HG02938 (cell line): ENCODE data around the gene BRD7.

Source experiments
- ATAC-seq: cut with Tn5 transposase; IDR thresholded peaks from one replicate; pipeline ENCODE4 v1.9.1; 2021; ENCODE audit warnings: mild to moderate bottlenecking, moderate library complexity; ENCODE audit not compliant: unreplicated experiment

Gene BRD7

DNA sequence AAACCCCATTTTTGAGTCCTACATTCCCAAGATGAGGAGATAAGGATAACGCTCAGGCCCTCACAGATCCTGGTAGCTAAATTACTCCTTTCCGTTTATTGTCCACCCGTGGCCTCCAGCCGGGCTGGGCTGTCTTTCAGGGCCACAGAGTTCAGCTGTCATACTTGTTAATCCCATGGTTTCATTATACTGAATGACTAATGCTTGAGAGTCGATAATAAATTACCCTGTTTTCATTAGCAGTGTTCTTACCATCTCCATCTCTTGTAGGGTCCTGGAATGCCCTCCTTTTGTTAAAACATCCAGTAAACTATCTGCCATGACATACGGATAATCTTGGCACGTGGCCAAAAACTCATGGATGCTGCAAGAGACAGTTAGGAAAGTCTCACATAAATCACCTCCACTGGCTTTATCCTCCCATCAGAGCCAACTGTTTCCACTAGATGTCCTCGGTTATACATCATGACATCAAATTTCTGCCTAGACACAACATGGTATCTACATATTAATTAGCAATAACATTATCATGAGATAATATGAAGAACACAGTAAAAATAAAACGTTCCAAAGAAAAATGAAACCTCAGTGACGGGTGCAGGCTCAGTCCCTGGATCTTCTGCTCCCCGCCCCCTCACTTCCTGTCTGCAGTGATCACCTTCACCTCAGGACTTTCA lies 45.3 kb downstream of the BRD7 start:
- ATAC-seq = no peak

DNA sequence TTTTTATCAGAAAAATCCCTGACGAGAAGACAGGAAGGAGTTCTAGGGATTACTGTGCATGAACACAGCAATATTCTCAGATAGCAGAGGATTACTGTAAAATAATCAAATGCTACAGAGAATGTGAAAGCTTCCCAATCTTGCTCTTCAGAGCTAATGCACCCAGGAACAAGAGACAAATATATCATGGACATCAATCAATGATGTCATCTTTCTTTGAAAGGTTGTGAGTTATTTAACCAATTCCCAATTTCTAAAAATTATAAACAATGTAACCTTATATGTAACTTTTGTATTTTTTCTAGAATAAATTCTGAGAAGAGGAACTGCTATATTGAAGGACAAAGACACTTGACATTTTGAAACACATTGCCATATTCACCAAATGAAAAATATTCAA lies 46.5 kb downstream of the BRD7 start:
- no peak for ATAC-seq

DNA sequence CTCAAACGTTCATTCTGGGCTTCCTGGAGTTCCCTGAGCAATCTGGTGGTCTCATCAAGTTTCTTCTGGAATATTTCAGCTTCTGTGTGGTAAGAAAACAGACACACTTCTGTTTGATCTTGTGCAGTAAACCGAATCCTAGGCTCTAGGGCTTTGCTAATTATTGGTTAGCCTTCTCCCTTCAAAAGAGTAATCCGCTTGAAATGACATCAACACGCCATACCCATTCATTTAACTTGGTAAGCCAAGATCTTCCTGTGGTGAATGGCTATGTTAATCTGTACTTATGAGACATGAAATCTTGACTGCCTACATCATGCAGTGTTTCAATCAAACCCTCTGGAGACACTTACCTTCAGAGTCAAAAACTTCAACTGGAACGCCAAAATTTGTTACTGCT lies 48.5 kb downstream of the BRD7 start:
- ATAC-seq = no peak

DNA sequence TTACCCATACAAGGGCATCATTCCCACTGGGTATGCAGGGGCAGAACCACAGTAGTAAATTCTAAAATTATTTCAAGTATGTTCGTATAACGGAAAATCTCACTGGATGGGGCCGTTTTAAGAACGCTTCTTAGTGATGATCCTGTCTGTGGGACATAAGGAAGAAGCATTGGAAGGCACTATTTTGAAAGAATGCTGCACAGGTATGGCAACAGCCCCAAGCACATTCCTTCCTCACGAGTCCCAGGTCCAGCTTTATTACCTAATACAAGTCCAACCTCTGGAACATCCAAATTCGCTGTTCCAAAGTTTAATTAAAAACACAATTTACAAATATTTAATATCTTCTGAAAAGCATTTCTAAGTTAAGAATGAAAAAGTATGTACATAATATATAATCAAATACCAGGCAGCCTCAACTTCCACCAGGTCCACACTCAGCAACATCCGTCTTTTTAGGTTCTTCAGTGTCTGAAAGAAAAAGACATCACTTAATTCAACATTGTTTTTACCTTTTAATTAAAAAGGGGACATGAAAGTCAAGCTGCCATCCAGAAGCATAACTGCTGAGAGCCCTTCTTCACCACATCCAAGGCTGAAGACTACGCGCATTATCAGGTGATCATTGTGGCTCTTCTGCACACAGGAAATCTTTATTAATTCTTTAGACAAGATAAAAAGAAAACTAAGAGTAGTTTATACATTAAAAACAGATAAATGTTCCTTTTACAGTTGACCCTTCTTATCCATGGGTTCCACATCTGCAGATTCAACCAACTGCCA lies 49.8 kb downstream of the BRD7 start:
- ATAC-seq = no peak

DNA sequence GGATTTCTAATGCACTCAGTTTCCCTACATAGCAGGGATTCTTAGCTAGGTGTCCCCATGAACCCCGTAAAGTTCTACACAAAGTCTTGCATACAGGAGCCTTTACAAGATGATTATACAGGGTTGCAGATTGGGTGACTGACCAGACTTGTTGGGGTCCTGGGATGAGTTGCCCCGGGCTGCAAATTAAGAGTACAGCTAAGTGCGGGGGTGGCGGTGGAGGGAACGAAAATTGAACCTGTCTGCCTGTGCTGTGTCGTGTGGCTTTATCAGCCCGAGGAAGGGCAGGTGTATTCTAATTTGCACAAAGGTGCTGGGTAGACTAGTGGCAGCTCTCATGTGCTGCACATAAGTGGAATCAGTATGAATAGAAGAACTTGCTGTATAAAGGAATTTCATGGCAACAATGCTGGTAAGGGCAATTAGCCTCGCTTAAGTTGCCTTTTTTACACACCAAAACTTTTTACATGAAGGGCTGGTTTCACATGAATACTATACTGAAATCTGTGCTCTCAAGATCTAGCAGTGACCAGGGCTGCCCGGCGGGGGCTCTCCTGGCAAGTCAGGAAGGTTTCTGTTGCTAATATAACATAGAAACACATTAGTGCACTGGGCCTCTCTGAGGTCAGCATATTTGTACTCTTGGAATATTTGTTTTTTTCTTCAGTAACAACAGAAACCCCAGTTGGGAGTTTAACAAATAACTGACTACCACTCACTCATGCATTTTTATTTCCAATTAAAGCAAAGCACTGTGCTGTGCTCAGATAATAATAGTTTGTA lies 51.7 kb downstream of the BRD7 start:
- no peak for ATAC-seq

DNA sequence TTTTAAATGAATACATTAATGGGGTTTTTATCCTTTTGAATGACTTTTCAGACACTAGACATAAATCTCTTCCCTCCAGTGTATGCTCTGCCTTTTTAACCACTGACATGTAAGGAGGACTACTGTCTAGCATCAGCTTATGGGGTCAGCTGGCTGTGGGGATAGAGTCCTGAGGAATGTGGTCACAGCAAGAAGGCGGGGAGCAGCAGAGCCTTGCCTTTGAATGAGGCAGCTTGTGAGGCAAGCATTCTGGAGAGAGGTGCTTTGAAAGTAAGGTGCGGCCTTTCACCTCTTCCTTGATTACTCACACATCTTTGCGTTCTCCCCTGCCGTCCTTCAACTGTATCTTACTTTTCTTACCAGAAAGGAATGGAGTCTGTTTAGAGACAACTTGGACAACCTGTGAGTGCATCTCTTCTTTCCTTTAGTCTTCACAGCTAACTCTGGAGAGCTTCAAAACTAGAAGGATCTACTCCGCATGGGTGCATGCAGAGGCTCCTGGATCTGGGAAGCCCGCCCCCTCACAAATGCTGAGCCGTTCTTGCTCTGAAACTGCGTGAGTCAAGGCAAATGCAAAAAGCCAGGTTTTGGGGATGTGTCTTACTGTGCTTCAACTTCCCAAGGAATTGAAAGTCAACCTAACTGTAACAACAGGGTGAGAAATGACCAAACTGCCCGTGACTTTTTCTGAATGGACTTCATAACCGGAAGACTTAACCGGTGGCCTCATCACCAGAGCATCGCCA lies 52.5 kb downstream of the BRD7 start:
- ATAC-seq = no peak

DNA sequence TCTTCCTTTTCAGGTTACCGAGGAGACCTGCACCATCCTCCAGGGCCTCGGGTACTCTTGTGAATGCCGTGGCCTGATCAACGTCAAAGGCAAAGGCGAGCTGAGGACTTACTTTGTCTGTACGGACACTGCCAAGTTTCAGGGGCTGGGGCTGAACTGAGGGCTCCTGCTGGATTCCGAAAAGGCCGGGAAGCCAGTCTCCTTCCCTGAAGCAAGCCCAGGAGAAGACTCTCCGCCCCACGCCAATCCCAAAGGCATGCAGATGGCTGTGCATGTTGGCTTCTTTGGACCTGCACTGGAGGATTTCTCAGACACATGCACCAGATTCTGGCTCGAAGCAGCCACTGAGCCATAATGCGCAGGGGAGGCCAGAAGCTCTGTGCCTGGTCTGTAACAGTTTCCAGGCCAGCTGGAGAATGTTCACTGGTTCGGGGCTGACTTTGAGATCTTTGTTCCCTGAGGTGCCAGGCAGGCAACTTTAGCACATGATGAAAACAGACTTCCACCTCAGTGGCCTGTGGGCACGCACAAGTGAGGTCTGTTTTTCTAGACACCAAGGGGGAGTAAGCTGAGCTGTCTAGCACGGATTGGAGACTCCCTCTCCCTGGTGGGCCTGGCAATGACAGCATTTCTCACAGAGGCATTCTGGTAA lies 53.3 kb downstream of the BRD7 start:
- no peak for ATAC-seq

DNA sequence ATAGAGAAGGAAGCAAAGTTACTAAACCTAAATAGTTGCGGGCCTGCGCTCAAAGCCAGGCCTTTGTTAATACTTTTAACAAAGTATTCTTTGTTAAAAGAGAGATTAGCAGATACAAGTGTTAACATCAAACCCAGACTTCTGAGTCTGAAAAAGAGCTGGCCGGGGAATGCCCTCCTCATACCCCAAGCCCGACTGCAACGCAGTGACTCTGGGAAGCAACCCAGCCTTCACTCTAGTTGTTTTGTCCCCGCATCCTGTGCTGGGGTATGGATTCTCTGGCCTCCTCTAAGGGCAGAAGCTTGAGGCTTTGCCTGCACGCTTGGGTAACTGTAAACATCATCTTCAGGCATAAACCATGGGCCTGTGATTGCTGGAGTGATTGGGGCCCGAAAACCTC lies 54.1 kb downstream of the BRD7 start:
- ATAC-seq = no peak

DNA sequence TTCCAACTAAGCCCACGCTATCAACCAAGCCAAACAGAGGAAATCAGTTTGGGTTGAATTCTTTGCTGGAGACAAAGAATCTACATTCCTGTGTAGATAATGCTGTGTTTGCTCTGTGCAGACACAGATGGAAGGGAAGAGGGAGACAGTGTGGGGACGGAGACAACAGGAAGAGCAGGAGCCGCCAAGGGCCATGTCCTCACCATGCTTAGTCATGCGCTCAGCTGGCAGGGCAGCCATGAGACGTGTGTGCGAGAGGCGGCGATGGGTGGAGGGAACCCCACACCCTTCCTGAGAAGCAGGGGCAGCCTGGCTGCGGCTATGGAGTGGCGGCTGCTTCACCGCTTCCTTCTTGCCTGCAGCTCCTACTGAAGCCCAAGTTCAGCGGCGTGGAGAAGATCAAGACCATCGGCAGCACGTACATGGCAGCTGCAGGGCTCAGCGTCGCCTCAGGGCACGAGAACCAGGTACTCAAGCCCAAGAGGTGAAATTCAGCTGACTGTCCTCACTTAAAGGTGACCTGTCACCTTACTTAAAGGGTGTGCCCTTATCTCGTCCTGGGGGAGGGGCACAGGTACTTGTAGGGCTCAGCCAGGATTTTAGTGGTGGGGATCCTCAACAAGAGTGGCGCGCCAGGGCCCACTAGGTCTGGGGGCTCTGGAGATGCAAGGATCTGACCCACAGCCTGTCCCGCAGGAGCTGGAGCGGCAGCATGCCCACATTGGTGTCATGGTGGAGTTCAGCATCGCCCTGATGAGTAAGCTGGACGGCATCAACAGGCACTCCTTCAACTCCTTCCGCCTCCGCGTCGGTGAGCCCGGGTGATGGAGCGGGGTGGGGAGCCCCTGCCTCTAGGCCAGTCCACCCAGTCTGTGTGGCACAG lies 55.0 kb downstream of the BRD7 start:
- ATAC-seq = no peak

DNA sequence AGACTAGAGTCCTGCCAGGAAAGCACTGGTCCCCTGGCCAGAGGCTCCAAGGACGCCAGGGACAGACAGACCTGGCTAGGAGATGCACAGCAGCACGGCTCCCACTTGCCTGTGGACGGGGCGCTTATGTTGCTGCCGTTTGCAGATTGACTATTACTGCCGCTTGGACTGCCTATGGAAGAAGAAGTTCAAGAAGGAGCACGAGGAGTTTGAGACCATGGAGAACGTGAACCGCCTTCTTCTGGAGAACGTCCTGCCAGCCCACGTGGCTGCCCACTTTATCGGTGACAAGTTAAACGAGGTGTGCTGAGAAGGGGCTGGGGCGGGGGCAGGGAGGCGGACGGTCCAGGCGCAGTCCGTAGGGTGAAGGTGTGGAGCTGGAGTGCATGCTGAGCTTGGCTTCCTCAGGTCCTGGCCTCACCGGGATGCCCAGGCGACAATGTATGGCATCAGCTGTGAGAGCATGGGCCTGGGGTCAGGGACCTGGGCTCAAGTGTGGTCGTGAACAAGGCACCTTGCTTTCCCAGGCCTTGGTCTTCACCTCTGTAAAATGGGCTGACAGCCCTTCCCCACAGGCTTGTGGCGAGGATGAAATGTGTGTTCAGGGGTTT lies 56.8 kb downstream of the BRD7 start:
- no peak for ATAC-seq

DNA sequence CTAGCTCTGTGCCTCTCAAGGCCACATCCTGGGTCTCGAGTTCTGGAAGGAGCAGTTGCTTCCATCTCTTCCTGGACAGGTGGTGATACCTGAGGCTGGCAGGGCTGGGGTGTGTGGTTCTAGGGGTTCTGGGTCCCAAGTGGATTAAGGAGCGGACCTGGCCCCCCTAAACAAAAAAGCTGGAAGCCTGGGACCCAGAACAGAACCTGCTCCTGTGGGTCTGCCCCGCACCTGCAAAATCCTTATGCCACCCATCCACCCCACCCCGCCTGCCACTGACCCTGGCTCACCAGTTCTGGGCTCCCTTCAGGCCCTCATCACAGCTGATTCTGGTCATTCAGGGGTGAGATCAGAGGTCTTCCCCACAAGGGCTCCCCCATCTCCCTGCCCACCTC lies 57.7 kb downstream of the BRD7 start:
- ATAC-seq = no peak

DNA sequence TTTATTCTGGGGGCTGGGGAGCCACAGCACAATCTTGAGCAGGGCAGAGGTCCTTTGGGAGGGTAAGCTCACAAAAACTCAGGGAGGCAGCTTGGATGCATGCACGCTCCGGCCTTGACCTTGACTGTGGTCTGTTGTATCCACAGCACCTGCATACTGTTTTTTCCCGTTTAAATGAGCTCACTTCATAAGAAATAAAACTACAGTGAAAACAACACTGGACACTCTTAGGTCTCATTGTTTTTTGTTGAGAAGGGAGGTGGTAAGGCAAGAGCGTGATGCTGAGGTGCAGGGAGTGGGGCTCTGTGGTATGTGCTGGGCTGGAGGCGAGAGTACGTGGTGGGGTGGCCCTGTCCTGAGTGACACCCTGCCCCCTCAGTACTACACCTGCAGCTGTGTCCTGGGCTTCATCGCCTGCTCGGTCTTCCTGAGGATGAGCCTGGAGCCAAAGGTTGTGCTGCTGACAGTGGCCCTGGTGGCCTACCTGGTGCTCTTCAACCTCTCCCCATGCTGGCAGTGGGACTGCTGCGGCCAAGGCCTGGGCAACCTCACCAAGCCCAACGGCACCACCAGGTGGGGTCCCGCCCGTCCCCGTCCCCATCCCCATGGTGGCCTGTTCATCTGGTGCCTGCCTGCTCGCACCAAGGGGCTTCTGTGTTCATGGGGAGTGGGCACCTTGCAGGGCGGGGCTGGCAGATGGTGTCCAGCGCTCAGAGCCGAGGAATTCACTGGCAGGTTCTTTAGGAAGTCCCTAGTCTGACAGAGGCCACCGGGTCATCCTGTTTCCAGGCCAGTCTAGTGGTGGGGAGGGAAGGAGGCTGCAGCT lies 58.3 kb downstream of the BRD7 start:
- ATAC-seq = no peak

DNA sequence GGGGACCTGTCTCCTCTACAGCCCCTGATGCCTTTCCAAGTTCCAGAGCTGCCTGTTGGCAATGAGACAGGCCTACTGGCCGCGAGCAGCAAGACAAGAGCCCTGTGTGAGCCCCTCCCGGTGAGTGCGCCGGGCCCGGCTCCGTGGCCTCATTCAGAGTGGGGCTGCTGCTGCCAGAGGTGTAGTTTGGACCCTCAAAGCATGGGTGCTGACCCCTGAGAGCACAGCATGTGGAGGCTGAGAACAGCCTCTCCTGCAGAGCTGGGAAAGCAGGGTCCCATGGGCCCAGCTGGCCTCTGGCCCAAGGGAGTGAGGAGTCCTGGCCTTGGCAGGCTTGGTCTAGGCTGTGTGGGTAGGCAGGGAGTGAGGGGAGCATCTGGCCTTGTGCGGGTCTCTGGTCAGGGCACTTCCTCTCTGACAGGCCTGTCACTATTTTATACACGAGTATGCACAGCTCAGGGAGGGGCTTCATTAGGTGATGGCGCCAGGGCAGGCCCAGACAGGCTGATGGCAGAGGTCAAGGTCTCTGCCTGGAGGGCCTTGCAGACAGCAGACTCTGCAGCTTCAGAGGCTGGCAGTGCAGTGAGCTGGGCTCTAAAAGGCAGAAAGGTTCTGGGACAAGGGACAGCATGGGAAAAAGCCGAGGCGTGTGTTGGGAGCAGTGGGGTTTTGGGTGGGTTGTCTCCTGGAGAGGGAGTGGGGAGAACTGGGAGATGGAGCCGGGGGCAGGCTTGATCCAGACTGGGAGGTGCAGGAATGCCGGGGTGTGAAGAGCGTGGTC lies 59.1 kb downstream of the BRD7 start:
- ATAC-seq = no peak

DNA sequence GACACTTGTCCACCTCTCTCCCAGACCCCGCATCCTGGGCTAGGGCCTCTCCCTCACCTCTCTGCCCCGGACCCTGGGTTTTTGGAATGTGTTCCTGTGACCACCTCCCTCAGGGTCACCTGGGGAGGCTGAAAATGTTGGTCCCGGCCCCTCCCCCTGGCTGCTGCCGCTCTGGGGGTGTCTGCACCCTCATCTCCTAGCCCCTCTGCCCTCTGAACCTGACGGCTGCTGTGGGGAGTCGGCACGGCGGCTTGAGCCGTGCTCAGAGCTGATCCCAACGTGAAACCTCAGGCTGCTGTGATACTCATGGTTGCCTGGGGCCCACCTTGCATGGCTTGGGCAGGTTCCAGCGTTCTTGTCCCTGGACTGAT lies 59.6 kb downstream of the BRD7 start:
- ATAC-seq = no peak

DNA sequence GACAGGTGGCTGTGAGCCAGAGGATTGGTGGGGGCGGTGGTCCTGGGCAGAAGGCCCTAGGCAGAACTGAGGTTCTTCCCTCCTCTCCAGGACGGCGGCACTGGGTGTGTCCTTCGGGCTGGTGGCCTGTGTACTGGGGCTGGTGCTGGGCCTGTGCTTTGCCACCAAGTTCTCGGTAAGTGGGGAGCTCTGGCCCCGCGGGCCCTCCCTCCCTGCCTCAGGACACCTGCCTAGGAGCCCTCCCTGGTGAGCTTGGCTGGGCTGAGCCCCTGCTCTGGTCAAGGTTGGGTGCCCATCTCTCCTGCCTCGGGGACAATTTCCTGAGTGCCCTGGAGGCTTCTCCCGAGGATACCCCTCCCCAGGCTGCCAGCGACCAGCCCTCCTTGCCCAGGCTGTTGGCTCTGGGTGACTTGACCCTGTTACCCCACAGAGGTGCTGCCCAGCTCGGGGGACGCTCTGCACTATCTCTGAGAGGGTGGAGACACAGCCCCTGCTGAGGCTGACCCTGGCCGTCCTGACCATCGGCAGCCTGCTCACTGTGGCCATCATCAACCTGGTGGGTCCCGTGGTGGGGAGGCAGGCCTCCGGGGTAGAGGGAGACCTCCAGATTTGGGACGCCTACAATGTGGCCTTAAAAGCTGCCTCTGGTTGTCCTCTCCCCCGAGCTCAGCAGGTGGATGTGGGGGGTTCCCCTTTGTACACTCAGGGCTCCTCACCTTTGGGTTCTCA lies 60.4 kb downstream of the BRD7 start:
- ATAC-seq = no peak

DNA sequence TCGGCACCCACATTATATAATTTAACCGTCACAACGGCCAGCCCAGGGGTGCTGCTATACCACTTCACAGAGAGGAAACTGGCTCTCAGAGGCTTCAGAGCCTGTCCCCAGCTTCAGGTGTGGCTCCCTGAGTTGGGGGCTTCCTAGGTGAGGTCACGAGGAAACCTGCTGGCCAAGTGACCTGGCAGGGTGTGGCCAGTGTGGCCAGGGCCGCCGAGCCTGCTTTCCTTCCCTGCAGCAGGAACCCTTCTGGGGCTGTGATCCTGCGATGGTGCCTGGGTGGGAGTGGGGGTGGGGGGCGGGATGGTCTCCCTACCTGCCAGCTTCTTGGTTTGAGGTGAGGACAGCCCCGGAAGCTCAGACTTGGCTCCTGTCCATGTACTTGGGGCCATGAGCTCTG lies 62.5 kb downstream of the BRD7 start:
- ATAC-seq = no peak

DNA sequence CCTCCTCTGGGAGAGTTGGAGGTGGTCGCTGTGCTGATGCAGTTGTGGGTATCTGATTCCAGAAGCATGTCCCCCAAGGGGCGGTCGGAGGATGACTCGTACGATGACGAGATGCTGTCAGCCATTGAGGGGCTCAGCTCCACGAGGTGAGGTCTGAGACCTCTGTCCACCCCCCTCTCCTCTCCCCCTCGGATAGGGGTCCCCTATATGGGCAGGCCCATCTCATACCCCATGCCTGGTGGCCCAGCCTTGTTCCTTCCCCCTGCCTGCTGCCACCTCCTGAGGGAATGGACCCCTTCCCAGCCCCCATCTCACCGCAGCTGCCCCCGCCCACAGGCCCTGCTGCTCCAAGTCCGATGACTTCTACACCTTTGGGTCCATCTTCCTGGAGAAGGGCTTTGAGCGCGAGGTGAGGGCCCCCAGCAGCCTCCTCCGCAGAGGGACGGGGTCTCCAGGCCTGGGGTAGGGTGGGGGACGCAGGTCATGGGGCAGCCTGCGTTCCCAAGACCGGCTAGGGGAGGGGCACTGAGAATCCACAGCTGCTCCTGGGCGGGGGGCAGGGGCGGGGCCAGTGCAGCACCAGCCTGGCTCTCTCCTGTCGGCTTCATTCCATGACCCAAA lies 63.2 kb downstream of the BRD7 start:
- ATAC-seq = no peak
